ENCODE measurements around the gene CAMK2D. TPM values are rescaled to one million over a fixed set of nuclear protein-coding genes. Genes with fewer than 3 reads are reported as not detected.
A peak's percentile ranks its signal among the peaks of the same experiment; 100 is the strongest.

Gene CAMK2D
- total and polyA plus RNA-seq, 8 donors = 8.8 to 155 (median 64.5) TPM

GRCh38 chr4:113617195-113617594 is 144.3 kb downstream of the CAMK2D start:
- Histone ChIP-seq H3K4me1 (peaks cover 0 to 52% (median 22%) of the 10 kb centered on the region in 4 donors), H3K27ac (no peak overlapping the region), H3K4me3 (no peak overlapping the region), H3K9me3 (no peaks in the 10 kb centered on the region), H3K36me3 (no peaks in the 10 kb centered on the region), H3K27me3 (no peaks in the 10 kb centered on the region)
- DNase-seq = no peak
- TF ChIP-seq, protein P1, sequence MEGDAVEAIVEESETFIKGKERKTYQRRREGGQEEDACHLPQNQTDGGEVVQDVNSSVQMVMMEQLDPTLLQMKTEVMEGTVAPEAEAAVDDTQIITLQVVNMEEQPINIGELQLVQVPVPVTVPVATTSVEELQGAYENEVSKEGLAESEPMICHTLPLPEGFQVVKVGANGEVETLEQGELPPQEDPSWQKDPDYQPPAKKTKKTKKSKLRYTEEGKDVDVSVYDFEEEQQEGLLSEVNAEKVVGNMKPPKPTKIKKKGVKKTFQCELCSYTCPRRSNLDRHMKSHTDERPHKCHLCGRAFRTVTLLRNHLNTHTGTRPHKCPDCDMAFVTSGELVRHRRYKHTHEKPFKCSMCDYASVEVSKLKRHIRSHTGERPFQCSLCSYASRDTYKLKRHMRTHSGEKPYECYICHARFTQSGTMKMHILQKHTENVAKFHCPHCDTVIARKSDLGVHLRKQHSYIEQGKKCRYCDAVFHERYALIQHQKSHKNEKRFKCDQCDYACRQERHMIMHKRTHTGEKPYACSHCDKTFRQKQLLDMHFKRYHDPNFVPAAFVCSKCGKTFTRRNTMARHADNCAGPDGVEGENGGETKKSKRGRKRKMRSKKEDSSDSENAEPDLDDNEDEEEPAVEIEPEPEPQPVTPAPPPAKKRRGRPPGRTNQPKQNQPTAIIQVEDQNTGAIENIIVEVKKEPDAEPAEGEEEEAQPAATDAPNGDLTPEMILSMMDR (IDR thresholded peaks at IDR 0.05) = no peak
- no peak for TF ChIP-seq POLR2AphosphoS5 (IDR thresholded peaks at IDR 0.05)
- no peak for TF ChIP-seq POLR2A (IDR thresholded peaks at IDR 0.05)
- no peak for TF ChIP-seq EP300 (IDR thresholded peaks at IDR 0.05)
- intact Hi-C loops (cut with DNase I; ENCODE audit: low total_unique reads) = no loop called here
- WGBS, 5 donors = 95 to 98% (median 96%) methylated on average over 6 of the region's 6 CpGs

- H3K4me3 ChIP-seq = no peak overlapping the region
- H3K27me3 ChIP-seq = no peaks in the 10 kb centered on the region
- H3K36me3 ChIP-seq = no peaks in the 10 kb centered on the region
- WGBS, 5 donors = 20 to 29% (median 24%) methylated on average over 1 of the region's 1 CpG
- H3K27ac ChIP-seq = peak overlapping the region in 1 of 5 donors; percentile 35
- TF ChIP-seq POLR2AphosphoS5 (IDR thresholded peaks at IDR 0.05) = no peak
- no peak for TF ChIP-seq EP300 (IDR thresholded peaks at IDR 0.05)
- TF ChIP-seq, protein P1 (IDR thresholded peaks at IDR 0.05) = no peak
- TF ChIP-seq POLR2A (IDR thresholded peaks at IDR 0.05) = no peak
- intact Hi-C loops (cut with DNase I; ENCODE audit: low total_unique reads) = no loop called here
- H3K9me3 ChIP-seq = no peaks in the 10 kb centered on the region
- DNase-seq = no peak
- H3K4me1 ChIP-seq = peaks cover 0 to 52% (median 22%) of the 10 kb centered on the region in 4 donors
Observed at GRCh38 chr4:113616443-113616842, 145.1 kb downstream of the CAMK2D start.

- Histone ChIP-seq H3K4me3 (no peak overlapping the region), H3K9me3 (no peaks in the 10 kb centered on the region), H3K4me1 (peaks cover 0 to 58% (median 24%) of the 10 kb centered on the region in 4 donors), H3K27me3 (no peaks in the 10 kb centered on the region), H3K27ac (no peak overlapping the region), H3K36me3 (no peaks in the 10 kb centered on the region)
- intact Hi-C loops (cut with DNase I; ENCODE audit: low total_unique reads) = no loop called here
- WGBS, 5 donors = 75 to 83% (median 80%) methylated on average over 2 of the region's 2 CpGs
- DNase-seq = no peak
- TF ChIP-seq EP300 (IDR thresholded peaks at IDR 0.05) (no peak), POLR2A (IDR thresholded peaks at IDR 0.05) (no peak), POLR2AphosphoS5 (IDR thresholded peaks at IDR 0.05) (no peak)
- TF ChIP-seq, protein P1 (IDR thresholded peaks at IDR 0.05) = no peak
Observed at GRCh38 chr4:113614414-113614813, 147.1 kb downstream of the CAMK2D start.

GRCh38 chr4:113613503-113613902 is 148.0 kb downstream of the CAMK2D start:
- Histone ChIP-seq H3K27ac (no peak overlapping the region), H3K4me3 (no peak overlapping the region), H3K9me3 (no peaks in the 10 kb centered on the region), H3K4me1 (peaks cover 0 to 50% (median 23%) of the 10 kb centered on the region in 4 donors), H3K36me3 (no peaks in the 10 kb centered on the region), H3K27me3 (no peaks in the 10 kb centered on the region)
- intact Hi-C loops (cut with DNase I; ENCODE audit: low total_unique reads) = no loop called here
- WGBS, 5 donors = 86 to 99% (median 97%) methylated on average over 4 of the region's 4 CpGs
- no peak for DNase-seq
- no peak for TF ChIP-seq POLR2AphosphoS5 (IDR thresholded peaks at IDR 0.05)
- TF ChIP-seq, protein P1 (IDR thresholded peaks at IDR 0.05) = no peak

Data from stomach (tissue), 9 donors.